ENCODE results near the gene FBN3.

Gene FBN3

GRCh38 chr19:8097198-8097597 is 52.2 kb downstream of the FBN3 start:
- no peaks in the 10 kb centered on the region for H3K27me3 ChIP-seq (ENCODE audit: insufficient read depth, poor library complexity, severe bottlenecking)
- no peak for DNase-seq (ENCODE audit: low read depth in 1 of 2, low spot score in 1 of 2)
- no peak for TF ChIP-seq REST (IDR thresholded peaks at IDR 0.05; ENCODE audit: insufficient replicate concordance, low read depth)
- TF ChIP-seq GABPA (IDR thresholded peaks at IDR 0.05; ENCODE audit: low read depth): no peak
- no peak for TF ChIP-seq POLR2AphosphoS5 (IDR thresholded peaks at IDR 0.05; ENCODE audit: low read depth)
- TF ChIP-seq CTCF (IDR thresholded peaks at IDR 0.05; ENCODE audit: insufficient read depth, low read length): no peak
- TF ChIP-seq SPI1 (IDR thresholded peaks at IDR 0.05; ENCODE audit: borderline replicate concordance, low read depth): no peak
- H3K27ac ChIP-seq (replicated peaks): no peak overlapping the region
- no peak overlapping the region for H3K4me3 ChIP-seq (replicated peaks; ENCODE audit: insufficient read depth, low read length)

GRCh38 chr19:8096071-8096470 is 53.3 kb downstream of the FBN3 start:
- TF ChIP-seq REST (IDR thresholded peaks at IDR 0.05; ENCODE audit: insufficient replicate concordance, low read depth): no peak
- no peak for TF ChIP-seq POLR2AphosphoS5 (IDR thresholded peaks at IDR 0.05; ENCODE audit: low read depth)
- TF ChIP-seq GABPA (IDR thresholded peaks at IDR 0.05; ENCODE audit: low read depth): no peak
- TF ChIP-seq CTCF (IDR thresholded peaks at IDR 0.05; ENCODE audit: insufficient read depth, low read length): no peak
- no peak for TF ChIP-seq SPI1 (IDR thresholded peaks at IDR 0.05; ENCODE audit: borderline replicate concordance, low read depth)

GRCh38 chr19:8095354-8095886 is 54.0 kb downstream of the FBN3 start:
- H3K4me3 ChIP-seq (replicated peaks; ENCODE audit: insufficient read depth, low read length): no peak overlapping the region
- no peak overlapping the region for H3K27ac ChIP-seq (replicated peaks)
- DNase-seq (ENCODE audit: low read depth in 1 of 2, low spot score in 1 of 2): no peak
- TF ChIP-seq CTCF (IDR thresholded peaks at IDR 0.05; ENCODE audit: insufficient read depth, low read length) (no peak), SPI1 (IDR thresholded peaks at IDR 0.05; ENCODE audit: borderline replicate concordance, low read depth) (no peak), GABPA (IDR thresholded peaks at IDR 0.05; ENCODE audit: low read depth) (no peak), REST (IDR thresholded peaks at IDR 0.05; ENCODE audit: insufficient replicate concordance, low read depth) (no peak), POLR2AphosphoS5 (IDR thresholded peaks at IDR 0.05; ENCODE audit: low read depth) (no peak)
- H3K27me3 ChIP-seq (ENCODE audit: insufficient read depth, poor library complexity, severe bottlenecking): no peaks in the 10 kb centered on the region

More at GRCh38 chr19:8096071-8096470, 53.3 kb downstream of the FBN3 start:
- Histone ChIP-seq H3K4me3 (replicated peaks; ENCODE audit: insufficient read depth, low read length) (no peak overlapping the region), H3K27ac (replicated peaks) (no peak overlapping the region), H3K27me3 (ENCODE audit: insufficient read depth, poor library complexity, severe bottlenecking) (no peaks in the 10 kb centered on the region)
- no peak for DNase-seq (ENCODE audit: low read depth in 1 of 2, low spot score in 1 of 2)
